ENCODE measurements around the gene ZBED4. TPM values are rescaled to one million over a fixed set of nuclear protein-coding genes. Genes with fewer than 3 reads are reported as not detected.

Gene ZBED4
- total RNA-seq, 1 experiment from 2014 or later = 23.0 TPM

GRCh38 chr22:49828599-49828965, 25.1 kb upstream of the ZBED4 start:
- Histone ChIP-seq H4K8ac (replicated peaks; ENCODE audit: insufficient read length, low read depth, low read length) (no peak overlapping the region), H3K18ac (ENCODE audit: insufficient read length, low read depth, low read length) (no peak overlapping the region), H3K14ac (ENCODE audit: insufficient read depth, low read length) (no peak overlapping the region), H3T11ph (ENCODE audit: low read length) (no peak overlapping the region), H3K4me1 (ENCODE audit: insufficient read depth, low read length) (no peaks in the 10 kb centered on the region), H4K91ac (ENCODE audit: insufficient read length, low read depth, low read length) (no peak overlapping the region), H3K79me1 (ENCODE audit: insufficient read depth, low read depth, low read length, poor library complexity, severe bottlenecking) (peaks cover 6% of the 10 kb centered on the region), H3K9me3 (ENCODE audit: control insufficient read depth, low read depth, low read length) (no peaks in the 10 kb centered on the region), H2BK20ac (ENCODE audit: low read depth, low read length, poor library complexity, severe bottlenecking) (no peak overlapping the region), H4K5ac (ENCODE audit: insufficient read length, low read depth, low read length) (no peak overlapping the region), H3K23me2 (ENCODE audit: insufficient read length, low read depth, low read length, poor library complexity, severe bottlenecking) (peaks cover 9% of the 10 kb centered on the region), H3K27ac (ENCODE audit: insufficient read length, low read depth, low read length) (no peak overlapping the region), H3K27me3 (ENCODE audit: insufficient read depth, low read length) (no peaks in the 10 kb centered on the region), H3K4me2 (ENCODE audit: insufficient read depth, insufficient read length, low read length) (no peak overlapping the region), H2AFZ (ENCODE audit: low read length) (no peak overlapping the region), H3K9ac (ENCODE audit: extremely low read depth, insufficient read length, low read length) (no peak overlapping the region), H3K56ac (ENCODE audit: insufficient read length, low read depth, low read length) (no peak overlapping the region), H2BK120ac (ENCODE audit: low read depth, low read length, poor library complexity, severe bottlenecking) (no peak overlapping the region), H2AK5ac (ENCODE audit: insufficient read length, low read length) (no peak overlapping the region), H3K79me2 (ENCODE audit: insufficient read depth, low read length) (peaks cover 29% of the 10 kb centered on the region; the same call in 1 of the 2 replicates), H2BK12ac (ENCODE audit: insufficient read length, low read depth, low read length) (no peak overlapping the region), H3K23ac (ENCODE audit: insufficient read length, low read depth, low read length) (no peak overlapping the region), H2BK15ac (ENCODE audit: low read depth, low read length) (no peak overlapping the region), H4K20me1 (ENCODE audit: control insufficient read depth, insufficient read depth, insufficient read length) (no peaks in the 10 kb centered on the region), H3K4ac (ENCODE audit: low read depth, low read length) (no peak overlapping the region), H2BK5ac (ENCODE audit: insufficient read length, low read length) (no peak overlapping the region)
- Mint-ChIP-seq H3K4me1 (peaks cover 13 to 20% of the 10 kb centered on the region in 2 experiments), H3K36me3 (ENCODE audit: insufficient read depth in 1 of 3, low read depth in 3 of 3) (peaks cover 24 to 47% (median 42%) of the 10 kb centered on the region in 3 experiments), H3K27me3 (ENCODE audit: low read depth) (peaks cover 40% of the 10 kb centered on the region), H3K9me3 (peaks cover 20 to 43% of the 10 kb centered on the region in 2 experiments), H3K4me3 (peak overlapping the region; percentile 41 to 61; a peak in 4 of 5 replicates), H3K27ac (no peak overlapping the region)
- no CpG with 5 or more reads among the region's 14 CpGs for WGBS (ENCODE audit: extremely low coverage, insufficient read length, low lambda C conversion rate)
- TF ChIP-seq CTCF (conservative IDR thresholded peaks at IDR 0.05) = no peak
- no peak for DNase-seq

Measured in H9 (cell line).